ENCODE results near the gene NCOA1. TPM values are rescaled to one million over a fixed set of nuclear protein-coding genes. Genes with fewer than 3 reads are reported as not detected.

Gene NCOA1
- total RNA-seq, 4 donors from 2014 or later = 41.3 to 69.6 (median 54.8) TPM

DNA sequence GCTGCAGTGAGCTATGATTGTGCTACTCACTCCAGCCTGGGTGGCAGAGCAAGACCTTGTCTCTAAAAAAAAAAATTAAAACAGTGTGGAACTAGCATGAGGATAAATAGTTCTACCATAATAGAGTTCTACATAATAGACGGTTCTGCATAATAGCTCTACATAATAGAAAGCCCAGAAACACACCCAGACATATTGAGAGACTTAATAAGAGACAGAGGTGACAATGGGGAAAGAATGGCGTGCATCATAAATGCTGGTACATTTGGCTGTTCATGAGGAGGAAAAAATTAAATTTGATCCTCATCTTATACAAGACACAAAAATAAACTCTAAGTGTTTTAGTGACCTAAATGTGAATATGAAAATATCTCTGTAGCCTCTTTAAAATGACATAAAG, 243.7 kb downstream of the NCOA1 start:
- no peak for DNase-seq
- no peaks in the 10 kb centered on the region for H3K4me1 ChIP-seq
- no peak overlapping the region for H3K4me3 ChIP-seq
- no peaks in the 10 kb centered on the region for H3K9me3 ChIP-seq
- H3K36me3 ChIP-seq = peaks cover 0 to 14% (median 0%) of the 10 kb centered on the region in 3 donors
- TF ChIP-seq POLR2A (IDR thresholded peaks at IDR 0.05) = no peak
- TF ChIP-seq, protein P1, sequence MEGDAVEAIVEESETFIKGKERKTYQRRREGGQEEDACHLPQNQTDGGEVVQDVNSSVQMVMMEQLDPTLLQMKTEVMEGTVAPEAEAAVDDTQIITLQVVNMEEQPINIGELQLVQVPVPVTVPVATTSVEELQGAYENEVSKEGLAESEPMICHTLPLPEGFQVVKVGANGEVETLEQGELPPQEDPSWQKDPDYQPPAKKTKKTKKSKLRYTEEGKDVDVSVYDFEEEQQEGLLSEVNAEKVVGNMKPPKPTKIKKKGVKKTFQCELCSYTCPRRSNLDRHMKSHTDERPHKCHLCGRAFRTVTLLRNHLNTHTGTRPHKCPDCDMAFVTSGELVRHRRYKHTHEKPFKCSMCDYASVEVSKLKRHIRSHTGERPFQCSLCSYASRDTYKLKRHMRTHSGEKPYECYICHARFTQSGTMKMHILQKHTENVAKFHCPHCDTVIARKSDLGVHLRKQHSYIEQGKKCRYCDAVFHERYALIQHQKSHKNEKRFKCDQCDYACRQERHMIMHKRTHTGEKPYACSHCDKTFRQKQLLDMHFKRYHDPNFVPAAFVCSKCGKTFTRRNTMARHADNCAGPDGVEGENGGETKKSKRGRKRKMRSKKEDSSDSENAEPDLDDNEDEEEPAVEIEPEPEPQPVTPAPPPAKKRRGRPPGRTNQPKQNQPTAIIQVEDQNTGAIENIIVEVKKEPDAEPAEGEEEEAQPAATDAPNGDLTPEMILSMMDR (IDR thresholded peaks at IDR 0.05) = no peak
- no peaks in the 10 kb centered on the region for H3K27me3 ChIP-seq
- H3K27ac ChIP-seq = no peak overlapping the region

DNA sequence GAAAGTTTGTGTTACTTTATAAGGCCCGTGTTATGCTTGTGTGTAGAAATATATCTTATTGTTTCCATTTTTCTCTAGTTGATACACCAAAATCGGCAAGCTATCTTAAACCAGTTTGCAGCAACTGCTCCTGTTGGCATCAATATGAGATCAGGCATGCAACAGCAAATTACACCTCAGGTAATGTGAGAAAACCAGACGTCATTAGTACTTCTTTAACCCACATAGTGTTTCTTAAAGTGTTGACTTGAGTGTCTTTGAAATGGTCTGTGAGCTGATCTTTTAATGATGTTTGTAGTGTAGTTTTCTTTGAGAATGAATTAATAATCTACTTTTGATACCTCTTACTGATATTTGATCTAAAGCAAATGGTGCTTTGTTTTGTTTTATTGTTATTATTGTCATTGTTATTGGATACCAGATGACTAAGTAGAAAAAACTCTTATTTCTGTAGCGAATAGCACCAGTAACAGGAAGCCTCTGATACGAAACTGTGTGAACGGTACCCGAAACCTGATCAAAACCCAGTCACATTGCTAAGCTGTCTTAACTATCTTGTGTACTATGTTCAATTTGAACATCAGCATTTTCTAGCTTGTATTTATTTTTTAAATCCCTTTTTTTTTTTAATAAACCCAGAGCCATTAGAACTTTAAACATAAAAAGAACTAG, 248.4 kb downstream of the NCOA1 start:
- H3K27me3 ChIP-seq = no peaks in the 10 kb centered on the region
- no peak for DNase-seq
- TF ChIP-seq, protein P1 (IDR thresholded peaks at IDR 0.05) = no peak
- TF ChIP-seq POLR2A (IDR thresholded peaks at IDR 0.05) = no peak
- no peak overlapping the region for H3K4me3 ChIP-seq
- peaks cover 0 to 32% (median 0%) of the 10 kb centered on the region in 3 donors for H3K36me3 ChIP-seq
- H3K4me1 ChIP-seq = no peaks in the 10 kb centered on the region
- H3K9me3 ChIP-seq = no peaks in the 10 kb centered on the region
- no peak overlapping the region for H3K27ac ChIP-seq

DNA sequence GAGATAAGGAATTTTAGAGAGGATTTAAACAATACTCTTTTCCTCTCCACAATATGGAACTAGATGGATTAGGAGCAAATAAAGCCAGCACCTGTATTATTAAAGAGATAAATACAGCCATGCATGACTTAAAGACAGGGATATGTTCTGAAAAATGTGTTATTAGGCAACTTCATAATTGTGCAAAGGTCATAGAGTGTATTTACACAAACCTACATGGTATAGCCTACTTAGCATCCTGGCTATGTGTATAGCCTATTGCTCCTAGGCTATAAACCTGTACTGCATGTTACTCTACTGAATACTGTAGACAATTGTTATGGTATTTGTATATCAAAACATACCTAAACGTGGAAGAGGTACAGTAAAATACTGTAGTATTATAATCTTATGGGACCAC, 249.1 kb downstream of the NCOA1 start:
- H3K27ac ChIP-seq = no peak overlapping the region
- no peaks in the 10 kb centered on the region for H3K9me3 ChIP-seq
- DNase-seq = no peak
- peaks cover 0 to 32% (median 0%) of the 10 kb centered on the region in 3 donors for H3K36me3 ChIP-seq
- no peak overlapping the region for H3K4me3 ChIP-seq
- TF ChIP-seq, protein P1 (IDR thresholded peaks at IDR 0.05) = no peak
- no peak for TF ChIP-seq POLR2A (IDR thresholded peaks at IDR 0.05)
- H3K4me1 ChIP-seq = no peaks in the 10 kb centered on the region
- no peaks in the 10 kb centered on the region for H3K27me3 ChIP-seq

DNA sequence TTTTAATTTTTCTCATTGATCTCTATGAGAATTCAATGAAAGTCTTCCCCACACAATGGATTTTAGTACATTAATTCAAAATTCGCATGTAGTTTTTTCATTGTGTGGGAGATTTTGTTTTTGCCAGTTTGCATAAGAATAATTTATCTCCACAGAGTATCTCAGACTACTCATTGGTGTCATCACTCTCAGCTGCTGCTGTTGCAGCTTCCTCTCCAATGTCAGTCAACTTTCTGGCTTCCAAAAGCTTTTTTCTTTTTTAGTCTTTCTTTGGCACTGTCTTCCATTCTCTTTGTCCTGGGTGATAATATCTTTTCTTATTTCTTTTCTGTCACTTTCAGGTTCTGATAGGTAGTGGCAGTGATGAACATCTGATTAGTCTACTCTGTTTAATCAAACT, 251.7 kb downstream of the NCOA1 start:
- H3K9me3 ChIP-seq = no peaks in the 10 kb centered on the region
- TF ChIP-seq, protein P1 (IDR thresholded peaks at IDR 0.05) = no peak
- TF ChIP-seq POLR2A (IDR thresholded peaks at IDR 0.05) = no peak
- H3K27me3 ChIP-seq = no peaks in the 10 kb centered on the region
- peaks cover 0 to 32% (median 0%) of the 10 kb centered on the region in 3 donors for H3K36me3 ChIP-seq
- no peak for DNase-seq
- H3K27ac ChIP-seq = no peak overlapping the region
- no peak overlapping the region for H3K4me3 ChIP-seq
- H3K4me1 ChIP-seq = no peaks in the 10 kb centered on the region

DNA sequence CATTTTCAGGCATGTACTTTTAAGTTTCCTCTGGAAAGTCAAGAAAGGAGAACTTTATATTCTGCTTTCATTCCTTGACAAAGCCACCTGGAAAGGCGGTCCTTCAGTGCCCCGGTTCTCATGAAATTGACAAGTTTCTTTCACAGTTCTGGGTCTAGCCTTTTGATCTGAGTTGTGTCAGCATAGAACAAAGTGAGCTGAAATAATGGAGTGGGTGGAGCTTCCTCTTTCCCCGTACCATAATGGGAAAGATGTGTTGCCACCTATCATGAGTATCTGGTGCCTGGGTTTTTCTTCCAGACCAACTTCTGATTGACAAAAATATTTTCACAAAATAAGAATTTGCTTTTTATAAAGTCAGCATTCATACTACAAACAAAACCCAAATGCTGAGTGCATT, 252.9 kb downstream of the NCOA1 start:
- Histone ChIP-seq H3K36me3 (peaks cover 0 to 32% (median 0%) of the 10 kb centered on the region in 3 donors), H3K4me1 (no peaks in the 10 kb centered on the region), H3K27me3 (no peaks in the 10 kb centered on the region), H3K27ac (no peak overlapping the region), H3K4me3 (no peak overlapping the region), H3K9me3 (no peaks in the 10 kb centered on the region)
- TF ChIP-seq, protein P1 (IDR thresholded peaks at IDR 0.05) = no peak
- TF ChIP-seq POLR2A (IDR thresholded peaks at IDR 0.05) = no peak
- DNase-seq = no peak
